Fibroblast of peridontal ligament (primary cell): ENCODE results near the gene CAPN5.
A peak's percentile ranks its signal among the peaks of the same experiment; 100 is the strongest.
"Not testable (repeated sequence)": the region's sequence is repeated elsewhere in the genome, so short reads cannot be mapped to it uniquely, and the experiment has no call there.

ENCODE experiments used
- DNase-seq: peaks from one replicate; pipeline ENCODE4 v3.0.0-alpha.2; 2010; ENCODE audit errors: extremely low read depth

Gene CAPN5

DNA sequence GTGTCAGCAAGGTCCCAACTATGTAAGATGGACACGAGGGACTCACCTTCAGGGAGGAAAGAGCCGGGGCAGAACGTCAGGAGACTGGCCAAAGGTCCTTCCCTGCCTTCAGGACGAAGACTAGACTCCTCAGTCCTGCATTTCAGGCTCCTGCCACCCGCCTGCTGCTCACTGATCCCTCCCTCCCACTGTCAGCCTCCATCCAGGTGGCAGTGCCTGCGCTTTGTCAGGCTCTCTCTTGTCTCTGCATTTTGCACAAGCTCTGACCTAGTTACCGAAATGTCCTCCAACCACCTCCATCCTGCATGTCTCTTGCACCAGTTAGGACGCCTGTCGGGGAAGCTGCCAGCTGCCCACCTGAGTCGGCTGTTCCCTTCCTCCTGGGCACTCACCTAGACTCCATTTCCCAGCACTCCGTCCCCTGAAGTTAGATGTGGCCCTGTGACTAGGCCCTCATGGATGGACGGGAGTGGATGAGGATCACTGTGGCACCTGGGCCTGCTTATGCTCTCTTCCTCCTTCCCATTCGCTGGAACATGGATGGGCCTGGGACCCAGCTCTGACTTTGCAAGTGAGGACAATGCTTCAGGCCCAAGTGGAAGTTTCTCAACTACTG lies 24.6 kb upstream of the CAPN5 start:
- no peak for DNase-seq

DNA sequence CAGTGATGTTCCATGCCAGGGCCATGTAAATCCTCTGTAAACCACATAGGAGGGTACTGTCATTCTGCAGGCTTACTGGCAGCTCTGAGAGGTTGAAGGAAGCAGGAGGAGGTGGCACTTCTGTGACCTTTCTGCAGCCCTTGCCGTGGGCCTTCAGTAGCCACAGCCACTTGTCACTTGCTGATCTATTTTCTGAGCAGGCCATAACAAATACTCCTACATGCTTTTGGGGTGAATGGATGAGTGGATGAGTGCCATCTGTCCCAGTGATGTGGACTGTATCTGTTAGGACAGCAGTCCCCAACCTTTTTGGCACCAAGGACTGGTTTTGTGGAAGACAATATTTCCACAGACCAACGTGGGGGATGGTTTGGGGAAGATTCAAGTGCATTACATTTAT lies 22.4 kb upstream of the CAPN5 start:
- DNase-seq, result no peak

DNA sequence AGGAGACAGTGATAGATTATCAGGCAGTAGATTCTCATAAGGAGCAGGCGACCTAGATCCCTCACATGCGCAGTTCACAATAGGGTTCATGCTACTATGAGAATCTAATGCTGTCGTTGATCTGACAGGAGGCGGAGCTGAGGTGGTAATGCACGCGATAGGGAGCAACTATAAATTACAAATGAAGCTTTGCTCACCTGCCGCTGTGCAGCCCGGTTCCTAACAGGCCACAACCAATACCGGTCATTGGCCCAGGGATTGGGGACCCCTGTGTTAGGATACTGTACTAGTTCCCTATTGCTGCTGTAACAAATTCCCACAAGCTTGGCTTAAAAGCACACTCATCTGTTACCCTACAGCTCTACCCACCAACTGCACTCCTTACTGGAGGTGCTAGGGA lies 21.9 kb upstream of the CAPN5 start:
- DNase-seq, result no peak

DNA sequence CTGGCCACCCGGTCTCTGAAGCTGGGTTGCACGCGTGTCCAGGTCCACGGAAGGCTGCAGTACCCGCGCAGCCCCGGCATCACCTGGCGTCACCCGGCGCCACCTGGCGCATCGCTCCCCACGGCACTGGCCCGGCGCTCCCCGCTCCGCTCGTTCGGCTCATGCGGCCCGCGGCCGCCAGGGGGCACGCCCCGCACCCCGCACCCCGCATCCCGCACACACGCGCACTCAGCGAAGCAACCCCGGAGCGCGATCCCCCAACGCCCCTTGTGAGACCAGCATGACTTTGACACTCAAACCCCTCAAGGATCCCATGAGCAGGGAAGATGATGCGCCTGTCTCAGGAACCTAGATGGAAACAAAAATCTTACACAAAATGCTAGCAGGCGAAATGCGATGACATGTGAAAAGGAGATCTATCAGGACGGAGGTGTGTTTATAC lies 20.7 kb upstream of the CAPN5 start:
- DNase-seq, result no peak

DNA sequence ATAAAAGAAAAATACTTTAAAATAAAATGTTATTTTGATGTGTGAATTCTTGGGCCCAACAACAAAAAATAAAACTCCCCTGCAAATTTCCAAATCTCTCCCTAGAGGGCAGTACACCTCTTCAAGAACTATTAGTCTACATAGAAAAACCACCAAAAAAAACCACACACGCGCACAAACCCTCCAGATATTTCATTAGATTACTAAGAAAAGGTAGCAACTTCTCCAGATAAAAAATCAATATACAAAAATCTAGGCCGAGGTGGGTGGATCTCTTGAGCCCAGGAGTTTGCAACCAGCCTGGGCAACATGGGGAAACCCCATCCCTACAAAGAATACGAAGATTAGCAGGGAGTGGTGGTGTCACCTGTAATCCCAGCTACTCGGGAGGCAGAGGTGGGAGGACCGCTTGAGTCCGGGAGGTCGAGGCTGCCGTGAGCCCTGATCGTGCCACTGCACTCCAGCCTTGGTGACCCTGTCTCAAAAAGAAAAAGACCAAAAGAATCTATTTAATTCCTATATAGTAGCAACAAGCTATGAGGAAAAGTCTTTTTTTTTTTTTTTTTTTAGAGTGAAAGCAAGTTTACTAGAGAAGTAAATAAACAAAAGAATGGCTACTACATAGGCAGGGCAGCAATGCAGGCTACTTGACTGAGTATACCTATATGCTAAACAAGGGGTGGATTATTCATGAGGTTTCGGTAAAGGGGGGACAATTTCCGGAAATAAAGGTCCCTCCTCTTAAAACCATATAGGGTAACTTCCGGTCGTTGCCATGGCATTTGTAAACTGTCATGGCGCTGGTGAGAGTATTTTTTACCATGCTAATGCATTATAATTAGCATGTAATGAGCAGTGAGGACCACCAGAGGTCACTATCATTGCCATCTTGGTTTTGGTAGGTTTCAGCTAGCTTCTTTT lies 19.5 kb upstream of the CAPN5 start:
- DNase-seq, result peak; percentile 97

DNA sequence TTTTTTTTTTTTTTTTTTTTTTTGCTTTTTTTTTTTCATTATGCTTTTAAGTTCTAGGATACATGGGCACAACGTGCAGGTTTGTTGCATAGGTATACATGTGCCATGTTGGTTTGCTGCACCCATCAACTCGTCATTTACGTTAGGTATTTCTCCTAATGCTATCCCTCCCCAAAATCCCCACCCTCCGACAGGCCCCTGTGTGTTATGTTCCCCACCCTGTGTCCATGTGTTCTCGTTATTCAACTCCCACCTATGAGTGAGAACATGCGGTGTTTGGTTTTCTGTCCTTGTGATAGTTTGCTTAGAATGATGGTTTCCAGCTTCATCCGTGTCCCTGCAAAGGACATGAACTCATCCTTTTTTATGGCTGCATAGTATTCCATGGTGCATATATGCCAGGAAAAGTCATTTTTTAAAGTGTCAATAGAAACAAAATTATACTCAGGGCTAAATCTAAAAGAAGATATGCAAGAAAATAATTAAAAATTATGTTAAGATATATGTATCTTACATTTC lies 18.8 kb upstream of the CAPN5 start:
- not testable (repeated sequence) for DNase-seq

DNA sequence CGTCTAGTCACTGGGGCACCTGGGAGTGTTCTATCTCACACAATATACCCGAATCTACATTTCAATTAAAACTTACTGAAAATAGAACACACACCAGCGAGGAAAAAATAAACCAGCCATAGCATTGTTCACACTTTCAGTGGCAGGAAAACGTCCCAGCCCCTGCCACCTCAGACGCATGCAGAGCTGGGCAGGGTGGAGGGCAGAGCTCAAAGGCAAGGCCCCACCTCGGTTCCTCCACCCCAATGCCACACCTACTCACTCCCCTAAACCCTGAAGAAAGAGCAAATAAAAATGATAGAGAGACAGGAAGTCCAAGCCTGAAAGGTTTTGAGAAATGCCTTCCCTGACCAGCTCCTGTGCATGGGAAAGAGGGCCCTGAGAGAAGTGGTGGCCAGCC lies 17.7 kb upstream of the CAPN5 start:
- DNase-seq, result no peak

DNA sequence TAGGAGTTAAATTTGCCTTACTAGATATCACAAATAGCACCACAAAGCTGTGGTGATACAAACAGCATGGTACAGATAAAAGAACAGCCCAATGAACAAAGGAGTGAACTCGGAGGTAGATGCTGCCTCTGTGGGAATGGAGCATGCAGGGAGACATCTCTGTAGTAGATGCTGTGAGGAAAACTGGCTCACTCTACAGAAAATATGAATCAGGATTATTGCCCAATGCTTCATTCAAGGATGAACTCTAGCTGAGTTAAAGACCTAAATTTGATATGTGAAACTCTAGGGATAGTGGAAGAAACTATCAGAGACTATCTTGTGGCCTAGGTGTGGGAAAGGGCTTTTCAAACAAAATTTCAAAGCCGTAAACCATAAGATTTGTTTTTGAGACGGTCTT lies 15.3 kb upstream of the CAPN5 start:
- peak; percentile 84 for DNase-seq

DNA sequence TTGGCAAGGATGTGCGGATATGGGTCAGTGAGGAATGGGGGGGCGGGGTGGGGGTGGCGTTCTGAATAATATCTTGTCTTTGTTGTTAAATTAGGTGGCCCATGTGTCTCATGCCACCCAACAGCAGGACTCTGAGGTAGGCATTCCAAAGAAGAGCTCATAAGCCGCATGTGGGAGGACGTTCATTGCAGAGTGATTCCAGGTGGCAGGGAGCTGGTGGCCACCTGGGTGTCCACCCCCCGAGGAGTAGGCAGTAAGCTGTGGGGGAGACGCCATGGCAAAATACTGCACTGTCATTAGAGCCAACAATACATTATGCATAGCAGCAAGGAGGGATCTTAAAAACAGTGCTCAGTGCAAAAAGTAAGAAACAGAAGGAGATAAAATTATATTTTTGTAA lies 14.3 kb upstream of the CAPN5 start:
- no peak for DNase-seq

DNA sequence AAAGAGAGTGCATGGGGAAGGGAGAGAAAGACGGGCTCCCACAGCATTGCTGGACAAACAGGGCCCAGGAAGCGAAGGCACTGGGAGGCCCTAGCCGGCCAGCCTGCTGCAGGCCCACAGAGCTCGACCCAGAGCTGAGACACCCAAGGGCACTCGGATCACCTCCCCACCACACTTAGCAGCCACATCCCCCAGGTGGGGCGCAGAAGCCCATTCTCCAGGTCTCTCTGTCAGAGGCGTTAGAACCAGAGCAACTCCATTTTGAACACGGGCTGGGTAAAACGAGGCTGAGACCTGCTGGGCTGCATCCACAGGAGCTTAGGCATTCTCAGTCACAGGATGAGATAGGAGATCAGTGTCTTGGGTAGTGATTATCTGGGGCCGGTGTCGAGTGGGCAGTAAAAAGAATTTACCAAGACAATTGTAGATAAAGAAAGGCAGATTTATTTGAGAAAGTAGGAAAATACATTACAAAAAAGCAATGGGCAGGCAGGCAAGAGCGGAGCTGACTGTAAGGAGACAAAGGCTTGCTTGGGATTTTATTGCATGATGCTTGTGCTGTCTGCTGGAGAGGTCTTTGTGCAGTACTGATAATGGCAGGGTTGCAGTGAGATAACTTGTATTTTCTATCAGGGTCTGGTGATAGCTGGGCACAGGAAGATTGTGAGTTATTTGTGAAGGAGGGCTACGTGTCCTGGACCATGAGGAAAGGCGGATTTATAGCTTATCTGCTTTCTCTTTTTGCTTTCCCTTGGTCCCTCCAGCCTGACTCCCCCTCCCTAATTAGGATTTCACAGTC lies 13.4 kb upstream of the CAPN5 start:
- DNase-seq, result no peak

DNA sequence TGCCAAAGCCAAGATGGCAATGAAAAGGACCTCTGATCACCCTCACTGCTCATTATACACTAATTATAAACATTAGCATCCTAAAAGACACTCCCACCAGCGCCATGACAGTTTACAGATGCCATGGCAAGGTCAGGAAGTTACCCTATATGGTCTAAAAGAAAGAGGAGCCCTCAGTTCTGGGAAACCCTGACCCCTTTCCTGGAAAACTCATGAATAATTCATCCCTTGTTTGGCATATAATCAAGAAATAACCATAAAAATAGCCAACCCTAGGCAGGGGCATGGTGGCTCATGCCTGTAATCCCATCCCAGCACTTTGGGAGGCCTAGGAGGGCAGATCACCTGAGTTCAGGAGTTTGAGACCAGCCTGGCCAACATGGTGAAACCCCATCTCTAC lies 12.7 kb upstream of the CAPN5 start:
- DNase-seq, result no peak

DNA sequence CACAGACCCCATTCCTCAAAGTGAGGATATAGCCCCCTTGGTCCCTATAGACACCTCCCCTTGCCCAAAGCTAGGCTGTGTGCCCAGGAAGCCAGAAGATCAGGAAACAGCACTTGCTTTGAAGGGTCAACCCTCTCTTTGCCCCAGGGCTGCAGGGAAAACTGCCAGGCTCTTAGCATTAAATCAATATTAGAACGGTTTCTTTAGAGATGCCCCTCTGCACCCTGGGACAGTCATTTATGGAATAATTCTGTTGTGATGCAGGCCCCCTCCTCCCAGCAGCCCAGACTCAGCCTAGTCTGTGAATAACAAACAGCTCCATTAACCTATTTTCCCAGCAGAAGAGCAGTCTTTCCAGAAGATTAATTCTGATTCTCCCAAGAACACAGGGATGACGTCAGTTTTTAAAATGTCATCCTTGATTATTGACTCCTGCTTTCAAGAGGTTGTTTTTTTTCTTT lies 11.6 kb upstream of the CAPN5 start:
- no peak for DNase-seq

DNA sequence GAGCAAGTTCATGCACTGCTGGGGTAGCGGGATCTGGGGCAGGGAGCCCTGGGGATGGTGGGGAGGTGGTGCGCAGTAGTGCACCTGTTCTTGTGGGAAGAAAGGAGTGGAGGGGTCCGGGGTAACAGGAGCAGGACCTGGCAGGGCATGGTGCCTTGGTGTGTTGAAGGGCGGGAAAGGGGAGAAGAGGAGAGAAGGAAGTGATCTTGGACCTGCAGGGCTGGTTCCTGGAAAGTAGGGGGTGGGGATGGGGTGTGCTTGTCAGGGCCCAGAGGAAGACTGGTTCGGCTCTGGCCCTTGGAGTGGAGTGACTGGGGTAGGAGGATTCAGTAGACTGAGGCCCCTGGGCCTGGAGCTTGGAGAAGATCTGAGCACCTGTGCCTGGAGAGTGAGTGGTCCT lies 10.9 kb upstream of the CAPN5 start:
- no peak for DNase-seq

DNA sequence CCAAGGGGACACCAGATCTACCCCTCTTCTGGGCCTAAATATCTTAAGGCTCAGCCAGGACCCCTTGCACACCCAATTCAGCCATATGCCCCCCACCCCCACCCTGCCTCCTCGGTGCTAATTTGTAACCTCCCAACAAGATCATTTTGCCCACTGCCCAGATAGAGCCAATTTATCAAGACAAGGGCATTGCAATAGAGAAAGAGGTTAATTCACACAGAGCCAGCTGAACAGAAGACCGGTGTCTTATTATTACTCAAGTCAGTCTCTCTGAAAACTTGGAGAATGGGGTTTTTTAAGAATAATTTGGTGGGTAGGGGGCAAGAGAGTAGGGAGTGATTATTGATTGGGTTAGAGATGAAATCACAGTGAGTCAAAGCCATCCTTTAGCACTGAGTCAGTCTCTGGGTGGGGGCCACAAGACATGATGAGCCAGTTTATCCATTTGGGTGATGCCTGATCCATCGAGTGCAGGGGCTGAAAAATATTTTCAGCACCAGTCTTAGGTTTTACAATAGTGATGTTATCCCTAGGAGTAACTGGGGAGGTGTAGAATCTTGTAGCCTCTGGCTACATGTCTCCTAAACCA lies 9.9 kb upstream of the CAPN5 start:
- no peak for DNase-seq

DNA sequence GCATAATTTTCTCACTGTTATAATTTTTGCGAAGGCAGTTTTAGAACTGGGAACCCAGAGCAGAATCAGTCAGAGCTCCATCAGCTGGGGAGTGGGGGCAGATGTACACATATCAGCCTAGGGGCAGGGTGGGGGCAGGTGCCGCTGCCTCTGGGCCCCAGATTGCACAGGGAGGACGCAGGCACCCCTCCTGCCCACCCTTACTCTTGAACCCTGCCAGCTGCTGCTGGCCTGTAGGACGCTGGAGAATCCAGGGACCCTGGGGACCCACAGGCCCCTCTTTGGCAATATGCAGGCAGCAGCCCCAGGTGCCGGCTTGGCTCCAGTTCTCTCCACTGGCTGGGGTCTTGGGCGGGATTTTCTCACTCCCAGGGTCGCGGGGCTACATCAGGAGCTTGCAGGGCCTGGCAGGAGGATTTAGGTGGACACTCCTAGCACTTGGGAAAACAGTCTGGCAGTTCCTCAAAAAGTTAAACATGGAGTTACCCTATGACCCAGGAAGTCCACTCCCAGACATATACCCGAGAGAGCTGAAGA lies 8.8 kb upstream of the CAPN5 start:
- no peak for DNase-seq

DNA sequence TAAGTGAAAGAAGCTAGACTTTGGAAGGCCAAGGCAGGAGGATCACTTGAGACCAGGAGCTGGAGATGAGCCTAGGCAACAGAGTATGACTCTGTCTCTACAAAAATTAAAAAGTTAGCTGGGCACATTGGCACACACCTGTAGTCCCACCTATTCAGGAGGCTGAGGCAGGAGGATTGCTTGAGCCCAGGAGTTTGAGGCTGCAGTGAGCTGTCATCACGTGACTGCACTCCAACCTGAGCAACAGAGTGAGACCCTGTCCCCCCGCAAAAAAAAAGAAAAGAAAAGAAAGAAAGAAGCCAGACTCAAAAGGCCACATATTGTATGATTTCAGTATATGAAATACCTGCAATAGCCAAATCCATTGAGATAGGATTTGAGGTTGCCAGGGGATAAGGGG lies 7.9 kb upstream of the CAPN5 start:
- no peak for DNase-seq

DNA sequence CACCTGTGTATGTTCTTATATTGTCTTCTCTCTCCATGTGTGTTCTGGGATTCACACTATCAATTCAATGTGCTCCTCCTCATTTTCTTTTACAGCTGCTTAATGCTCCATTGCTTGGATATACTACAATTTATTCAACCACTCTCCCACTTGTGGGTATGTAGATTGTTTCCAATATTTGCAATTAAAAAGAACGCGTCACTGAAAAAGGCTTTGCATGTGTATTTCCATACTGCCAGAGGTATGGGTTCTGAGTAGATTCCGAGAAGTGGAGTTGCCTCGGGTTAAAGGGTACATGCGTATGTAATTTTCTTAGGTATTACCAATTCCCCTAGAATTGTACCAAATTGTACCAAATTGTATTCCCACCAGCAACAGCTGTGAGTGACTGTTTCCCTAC lies 7.0 kb upstream of the CAPN5 start:
- DNase-seq, result no peak

DNA sequence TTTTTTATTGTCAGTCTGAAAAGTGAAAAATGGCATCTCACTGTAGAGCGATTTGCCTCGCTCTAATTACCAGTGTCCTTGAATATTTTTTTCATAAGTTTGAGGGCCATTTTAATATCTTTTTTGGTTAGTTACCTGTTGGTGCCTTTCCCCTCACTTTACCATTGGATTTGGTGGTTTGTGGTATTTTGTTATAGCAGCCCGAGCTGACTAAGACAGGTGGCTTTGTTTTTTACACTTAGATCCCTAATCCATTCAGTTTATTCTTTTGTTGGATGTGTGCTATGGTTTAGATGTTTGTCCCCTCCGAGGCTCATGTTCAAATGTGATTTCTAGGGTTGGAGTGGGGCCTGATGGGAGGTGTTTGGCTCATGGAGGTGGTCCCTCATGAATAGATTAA lies 6.5 kb upstream of the CAPN5 start:
- no peak for DNase-seq

DNA sequence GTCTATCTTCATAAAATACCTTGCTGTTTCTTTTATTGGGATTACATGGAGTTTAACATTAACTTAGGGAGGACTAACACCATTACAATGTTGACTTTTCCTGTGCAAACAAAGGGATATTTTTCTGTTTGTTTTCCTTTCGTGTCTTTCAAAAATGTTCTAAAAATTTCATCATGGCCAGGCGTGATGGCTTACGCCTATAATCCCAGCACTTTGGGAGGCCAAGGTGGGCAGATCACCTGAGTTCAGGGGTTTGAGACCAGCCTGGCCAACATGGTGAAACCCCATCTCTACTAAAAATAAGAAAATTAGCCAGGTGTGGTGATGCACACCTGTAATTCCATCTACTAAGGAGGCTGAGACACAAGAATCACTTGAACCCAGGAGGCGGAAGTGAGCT lies 5.5 kb upstream of the CAPN5 start:
- DNase-seq, result not testable (repeated sequence)

DNA sequence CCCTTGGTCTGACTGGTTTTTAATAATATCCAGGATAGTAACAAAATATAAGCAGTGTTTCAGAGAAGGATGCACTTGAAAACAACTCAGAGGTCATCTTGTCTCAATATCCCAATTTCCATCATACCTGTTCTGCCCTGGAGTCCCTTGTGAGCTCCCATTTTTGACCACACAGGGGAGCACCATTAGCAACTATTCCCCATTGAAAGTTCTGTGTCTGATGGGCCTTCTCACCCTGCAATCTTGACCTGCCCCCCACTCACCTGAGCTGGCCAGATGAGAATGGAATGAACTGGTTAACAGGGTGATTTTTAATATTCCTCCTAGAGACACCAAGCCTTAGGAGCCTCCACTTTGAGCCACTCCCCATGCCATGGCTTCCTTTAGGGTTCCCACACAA lies 3.8 kb upstream of the CAPN5 start:
- no peak for DNase-seq

DNA sequence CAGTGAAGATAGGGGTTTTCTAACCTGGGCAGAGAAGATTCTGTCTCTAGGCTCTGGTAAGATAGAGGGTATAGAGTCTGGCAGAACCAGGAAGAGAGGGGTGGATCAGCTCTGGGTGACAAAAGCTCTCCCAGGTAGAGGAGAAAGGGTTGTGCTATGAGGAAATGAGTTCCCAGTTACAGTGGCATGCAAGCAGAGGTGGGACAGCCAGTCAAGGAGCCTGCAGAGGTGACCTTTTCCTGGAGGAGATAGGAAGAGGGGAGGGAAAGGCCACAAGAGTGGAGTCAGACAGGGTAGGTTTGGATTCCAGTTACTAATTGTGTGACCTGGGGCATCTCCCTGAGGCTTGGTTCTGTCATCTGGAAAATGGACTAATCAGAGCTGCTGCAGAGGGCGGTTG lies 3.4 kb upstream of the CAPN5 start:
- no peak for DNase-seq

DNA sequence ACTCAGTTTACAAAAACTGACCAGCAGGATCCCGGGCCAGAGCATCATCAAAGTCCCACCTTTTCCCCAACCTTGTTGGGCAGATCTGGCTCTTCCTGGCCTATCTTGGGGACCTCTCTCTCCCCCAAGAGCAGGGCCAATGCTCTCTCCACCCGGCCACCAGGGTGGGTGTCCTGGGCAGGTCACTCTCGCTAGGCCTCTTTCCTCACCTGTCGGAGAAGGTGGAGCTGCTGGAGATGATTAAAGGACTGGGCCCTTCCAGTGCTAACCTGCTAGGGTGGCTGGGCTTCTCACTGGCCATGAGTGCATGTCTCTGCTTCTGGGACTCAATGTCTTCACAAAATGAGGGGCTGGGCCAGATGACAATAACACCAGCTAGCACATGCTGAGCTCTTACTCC lies 2.9 kb upstream of the CAPN5 start:
- DNase-seq, result no peak
